T-helper 1 cell treated with Interleukin-12 subunit alpha and Interleukin-12 subunit beta and Interleukin-4 antibody, amounts not matched to agents 30 μg/mL and 1 μg/mL, for 36 hours (primary cell): Measurements from ENCODE around the gene KIF3A.

ENCODE experiments used
- H3K27ac Mint-ChIP-seq: one replicate; pipeline ENCODE4 v1.8.0; 2021; ENCODE audit warnings: mild to moderate bottlenecking, mixed read lengths
- H3K27me3 Mint-ChIP-seq: one replicate; pipeline ENCODE4 v1.8.0; 2021; ENCODE audit warnings: low read depth, mixed read lengths
- H3K36me3 Mint-ChIP-seq: one replicate; pipeline ENCODE4 v1.8.0; 2021; ENCODE audit warnings: low read depth, mixed read lengths
- H3K4me1 Mint-ChIP-seq: one replicate; pipeline ENCODE4 v1.8.0; 2021; ENCODE audit warnings: low read depth, mixed read lengths
- H3K4me3 Mint-ChIP-seq: one replicate; pipeline ENCODE4 v1.8.0; 2021; ENCODE audit warnings: mild to moderate bottlenecking, moderate library complexity, mixed read lengths
- H3K9me3 Mint-ChIP-seq: one replicate; pipeline ENCODE4 v1.8.0; 2021; ENCODE audit warnings: mixed read lengths

KIF3A gene

DNA sequence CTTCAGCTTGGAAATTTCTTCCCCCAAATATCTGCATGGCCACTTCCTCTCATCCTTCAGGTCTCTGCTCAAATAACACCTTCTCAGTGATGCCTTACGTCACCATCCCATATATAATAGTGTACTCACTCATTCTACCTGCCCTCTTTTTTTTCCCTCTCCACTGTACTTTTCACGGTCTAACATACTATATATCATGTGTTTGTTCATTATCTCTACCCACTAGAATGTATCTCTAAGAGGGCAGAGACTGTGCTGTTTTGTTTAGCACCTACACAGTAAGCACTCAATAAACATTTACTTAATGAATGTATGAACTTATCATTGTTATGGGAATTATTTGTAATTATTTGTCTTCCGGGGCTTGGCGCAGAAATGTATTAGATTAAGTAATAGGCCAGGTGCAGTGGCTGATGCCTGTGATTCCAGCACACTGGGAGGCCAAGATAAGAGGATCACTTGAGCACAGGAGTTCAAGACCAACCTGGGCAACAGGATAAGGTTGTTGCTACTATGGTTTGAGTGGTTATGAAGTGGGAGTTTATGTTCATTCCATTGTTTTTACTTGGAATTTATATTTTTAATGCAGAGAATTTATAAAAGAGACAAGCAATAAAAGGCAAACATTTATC lies 85.4 kb downstream of the KIF3A start:
- Mint-ChIP-seq H3K4me3 (no peak overlapping the region), H3K4me1 (peaks cover 8% of the 10 kb centered on the region), H3K9me3 (peaks cover 15% of the 10 kb centered on the region), H3K27ac (no peak overlapping the region), H3K36me3 (peaks cover 23% of the 10 kb centered on the region), H3K27me3 (peaks cover 23% of the 10 kb centered on the region)

GRCh38 chr5:132648355-132648754 lies 89.0 kb downstream of the KIF3A start:
- Mint-ChIP-seq H3K27ac (no peak overlapping the region), H3K9me3 (peaks cover 15% of the 10 kb centered on the region), H3K27me3 (peaks cover 1% of the 10 kb centered on the region)

GRCh38 chr5:132647473-132647872 lies 89.9 kb downstream of the KIF3A start:
- Mint-ChIP-seq H3K36me3 (peaks cover 49% of the 10 kb centered on the region), H3K4me1 (peaks cover 21% of the 10 kb centered on the region), H3K4me3 (no peak overlapping the region), H3K9me3 (peaks cover 15% of the 10 kb centered on the region), H3K27me3 (no peaks in the 10 kb centered on the region), H3K27ac (no peak overlapping the region)

More at GRCh38 chr5:132648355-132648754, 89.0 kb downstream of the KIF3A start:
- H3K36me3 Mint-ChIP-seq = peaks cover 40% of the 10 kb centered on the region
- peaks cover 14% of the 10 kb centered on the region for H3K4me1 Mint-ChIP-seq
- H3K4me3 Mint-ChIP-seq = no peak overlapping the region

DNA sequence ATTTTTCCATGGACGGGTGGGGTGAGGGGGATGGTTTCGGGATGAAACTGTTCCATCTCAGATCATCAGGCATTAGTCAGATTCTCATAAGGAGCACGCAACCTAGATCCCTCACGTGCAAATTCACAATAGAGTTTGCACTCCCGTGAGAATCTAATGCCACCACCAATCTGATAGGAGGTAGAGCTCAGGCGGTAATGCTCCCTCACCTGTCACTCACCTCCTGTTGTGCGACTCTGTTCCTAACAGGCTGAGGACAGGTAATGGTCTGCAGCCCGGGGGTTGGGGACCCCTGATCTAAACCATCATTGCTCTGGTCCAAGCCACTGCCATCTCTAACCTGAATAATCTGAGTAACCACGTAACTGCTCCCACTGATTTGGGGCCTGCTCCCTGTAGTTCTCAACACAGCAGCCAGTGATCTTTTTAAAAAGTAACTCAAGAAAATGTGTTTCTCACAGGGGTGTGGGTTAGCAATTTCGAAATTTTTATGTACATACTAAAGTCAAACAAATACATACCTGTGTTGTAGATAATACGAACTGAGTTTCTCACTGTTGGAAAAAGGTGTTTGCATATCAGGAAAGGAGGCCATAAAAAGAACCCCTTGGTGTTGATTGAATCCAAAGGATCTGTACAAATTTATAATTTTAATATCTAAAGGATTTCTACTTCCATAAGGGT lies 90.6 kb downstream of the KIF3A start:
- Mint-ChIP-seq H3K4me3 (no peak overlapping the region), H3K27ac (no peak overlapping the region), H3K27me3 (no peaks in the 10 kb centered on the region), H3K9me3 (peaks cover 15% of the 10 kb centered on the region), H3K4me1 (peaks cover 27% of the 10 kb centered on the region), H3K36me3 (peaks cover 55% of the 10 kb centered on the region)

GRCh38 chr5:132644177-132644576 lies 93.2 kb downstream of the KIF3A start:
- no peak overlapping the region for H3K4me3 Mint-ChIP-seq
- H3K27me3 Mint-ChIP-seq = no peaks in the 10 kb centered on the region
- peaks cover 52% of the 10 kb centered on the region for H3K4me1 Mint-ChIP-seq
- H3K27ac Mint-ChIP-seq = no peak overlapping the region
- peaks cover 15% of the 10 kb centered on the region for H3K9me3 Mint-ChIP-seq
- peaks cover 53% of the 10 kb centered on the region for H3K36me3 Mint-ChIP-seq
